H9 (cell line): Measurements from ENCODE around the gene EFCAB6. TPM values are rescaled to one million over a fixed set of nuclear protein-coding genes. Genes with fewer than 3 reads are reported as not detected.

Experiments
- DNase-seq: peaks from one replicate; pipeline ENCODE4 v3.0.0-alpha.2; 2017
- H2AFZ ChIP-seq: one replicate; pipeline ENCODE4 v1.6.1; 2013; ENCODE audit warnings: mild to moderate bottlenecking, low read length, control low read depth, moderate library complexity
- H2AK5ac ChIP-seq: 2 replicates; pipeline ENCODE4 v1.6.1; 2013; ENCODE audit warnings: low read length, control low read depth, mixed read lengths; ENCODE audit not compliant: insufficient read length
- H2BK120ac ChIP-seq: one replicate; pipeline ENCODE4 v1.6.1; 2013; ENCODE audit warnings: low read depth, mild to moderate bottlenecking, low read length, control low read depth, inconsistent platforms; ENCODE audit not compliant: poor library complexity, severe bottlenecking
- H2BK12ac ChIP-seq: 2 replicates; pipeline ENCODE4 v1.6.1; 2013; ENCODE audit warnings: low read length, control low read depth, mixed read lengths, low read depth; ENCODE audit not compliant: insufficient read length
- H2BK15ac ChIP-seq: 2 replicates; pipeline ENCODE4 v1.6.1; 2013; ENCODE audit warnings: low read depth, low read length, control low read depth
- H2BK20ac ChIP-seq: one replicate; pipeline ENCODE4 v1.6.1; 2013; ENCODE audit warnings: low read depth, mild to moderate bottlenecking, low read length, control low read depth, inconsistent platforms; ENCODE audit not compliant: poor library complexity, severe bottlenecking
- H2BK5ac ChIP-seq: 2 replicates; pipeline ENCODE4 v1.6.1; 2013; ENCODE audit warnings: low read length, control low read depth, mixed read lengths; ENCODE audit not compliant: insufficient read length
- H3K14ac ChIP-seq: 2 replicates; pipeline ENCODE4 v1.6.1; 2013; ENCODE audit warnings: low read length, control low read depth; ENCODE audit not compliant: insufficient read depth
- H3K18ac ChIP-seq: 2 replicates; pipeline ENCODE4 v1.6.1; 2013; ENCODE audit warnings: low read depth, mild to moderate bottlenecking, mixed read lengths, low read length, control low read depth; ENCODE audit not compliant: insufficient read length
- H3K23ac ChIP-seq: 2 replicates; pipeline ENCODE4 v1.6.1; 2013; ENCODE audit warnings: low read length, control low read depth, mixed read lengths, low read depth; ENCODE audit not compliant: insufficient read length
- H3K23me2 ChIP-seq: 2 replicates; pipeline ENCODE4 v1.6.1; 2013; ENCODE audit warnings: low read depth, mild to moderate bottlenecking, mixed read lengths, low read length, control low read depth; ENCODE audit not compliant: insufficient read length, poor library complexity, severe bottlenecking
- H3K27ac ChIP-seq: 2 replicates; pipeline ENCODE4 v1.5.1; 2013; ENCODE audit warnings: low read length, control low read depth, mixed read lengths, low read depth; ENCODE audit not compliant: insufficient read length
- H3K27me3 ChIP-seq: 2 replicates; pipeline ENCODE4 v1.6.1; 2013; ENCODE audit warnings: low read length, control low read depth, inconsistent platforms; ENCODE audit not compliant: insufficient read depth
- H3K4ac ChIP-seq: 2 replicates; pipeline ENCODE4 v1.6.1; 2013; ENCODE audit warnings: low read depth, mild to moderate bottlenecking, control low read depth, inconsistent platforms, low read length, moderate library complexity
- H3K4me1 ChIP-seq: 2 replicates; pipeline ENCODE4 v1.6.1; 2013; ENCODE audit warnings: low read length, control low read depth, inconsistent platforms; ENCODE audit not compliant: insufficient read depth
- H3K4me2 ChIP-seq: 2 replicates; pipeline ENCODE4 v1.6.1; 2013; ENCODE audit warnings: low read length, control low read depth, mixed read lengths; ENCODE audit not compliant: insufficient read length, insufficient read depth
- H3K56ac ChIP-seq: 2 replicates; pipeline ENCODE4 v1.6.1; 2013; ENCODE audit warnings: low read depth, mild to moderate bottlenecking, mixed read lengths, low read length, control low read depth; ENCODE audit not compliant: insufficient read length
- H3K79me1 ChIP-seq: 2 replicates; pipeline ENCODE4 v1.6.1; 2013; ENCODE audit warnings: low read depth, mild to moderate bottlenecking, moderate library complexity, low read length, control low read depth, inconsistent platforms; ENCODE audit not compliant: insufficient read depth, poor library complexity, severe bottlenecking
- H3K79me2 ChIP-seq: 2 replicates; pipeline ENCODE4 v1.6.1; 2013; ENCODE audit warnings: low read length, control low read depth, inconsistent platforms; ENCODE audit not compliant: insufficient read depth
- H3K9ac ChIP-seq: 2 replicates; pipeline ENCODE4 v1.6.1; 2013; ENCODE audit warnings: low read length, control low read depth, mixed read lengths; ENCODE audit not compliant: insufficient read length; ENCODE audit errors: extremely low read depth
- H3K9me3 ChIP-seq: one replicate; pipeline ENCODE4 v1.6.1; 2013; ENCODE audit warnings: low read depth, low read length, inconsistent platforms; ENCODE audit not compliant: control insufficient read depth
- H3T11ph ChIP-seq: one replicate; pipeline ENCODE4 v1.6.1; 2013; ENCODE audit warnings: mild to moderate bottlenecking, low read length, control low read depth, inconsistent platforms
- H4K20me1 ChIP-seq: one replicate; pipeline ENCODE4 v1.6.1; 2013; ENCODE audit not compliant: control insufficient read depth, insufficient read length, insufficient read depth
- H4K5ac ChIP-seq: 2 replicates; pipeline ENCODE4 v1.6.1; 2013; ENCODE audit warnings: low read depth, mild to moderate bottlenecking, mixed read lengths, low read length, control low read depth; ENCODE audit not compliant: insufficient read length
- H4K8ac ChIP-seq: replicated peaks from 2 replicates; pipeline ENCODE4 v1.6.1; 2013; ENCODE audit warnings: low read length, control low read depth, mixed read lengths, low read depth; ENCODE audit not compliant: insufficient read length
- H4K91ac ChIP-seq: 2 replicates; pipeline ENCODE4 v1.6.1; 2013; ENCODE audit warnings: low read depth, mild to moderate bottlenecking, moderate library complexity, mixed read lengths, low read length, control low read depth; ENCODE audit not compliant: insufficient read length
- H3K27ac Mint-ChIP-seq, 3 experiments: 2 replicates in 2 of 3; 3 replicates in 1 of 3; pipeline ENCODE4 v1.8.0; 2020 to 2021; ENCODE audit warnings: mixed read lengths in 3 of 3, mild to moderate bottlenecking in 1 of 3, moderate library complexity in 1 of 3
- H3K27me3 Mint-ChIP-seq: 2 replicates; pipeline ENCODE4 v1.8.0; 2021; ENCODE audit warnings: low read depth, mild to moderate bottlenecking, moderate library complexity, mixed read lengths
- H3K36me3 Mint-ChIP-seq, 3 experiments: 2 replicates in 2 of 3; 3 replicates in 1 of 3; pipeline ENCODE4 v1.8.0; 2020 to 2021; ENCODE audit warnings: low read depth in 3 of 3, mixed read lengths in 3 of 3; ENCODE audit not compliant: insufficient read depth in 1 of 3
- H3K4me1 Mint-ChIP-seq, 2 experiments: 2 replicates each; pipeline ENCODE4 v1.8.0; 2020; ENCODE audit warnings: mixed read lengths in 2 of 2
- H3K4me3 Mint-ChIP-seq, 2 experiments: 2 replicates in 1 of 2; 3 replicates in 1 of 2; pipeline ENCODE4 v1.8.0; 2020 to 2021; ENCODE audit warnings: mild to moderate bottlenecking in 2 of 2, mixed read lengths in 2 of 2, moderate library complexity in 1 of 2
- H3K9me3 Mint-ChIP-seq, 2 experiments: 2 replicates in 1 of 2; 3 replicates in 1 of 2; pipeline ENCODE4 v1.8.0; 2020; ENCODE audit warnings: mild to moderate bottlenecking in 2 of 2, mixed read lengths in 2 of 2, moderate library complexity in 1 of 2
- WGBS: extraction: QIAGEN DNeasy Blood & Tissue Kit; methylation state at CpG from one replicate; pipeline ENCODE4 v1.1.7; 2013; ENCODE audit warnings: missing lambda C conversion rate, low lambda C conversion rate, mixed read lengths; ENCODE audit not compliant: insufficient read length; ENCODE audit errors: extremely low coverage; 5-methylcytosine and 5-hydroxymethylcytosine counted together
- total RNA-seq: library from RNA; stranded (reverse); gene quantifications from 2 replicates; pipeline ENCODE4 v1.2.1, GENCODE V29; 2021
- TF ChIP-seq, protein P1 (sequence below): fragments of 200-600 bp; sonication (generic); conservative IDR thresholded peaks from 3 replicates; pipeline ENCODE4 v1.8.0; 2021; ENCODE audit warnings: antibody characterized with exemption, mild to moderate bottlenecking

Gene EFCAB6
- total RNA-seq, 1 experiment from 2014 or later: 0.31 TPM

DNA sequence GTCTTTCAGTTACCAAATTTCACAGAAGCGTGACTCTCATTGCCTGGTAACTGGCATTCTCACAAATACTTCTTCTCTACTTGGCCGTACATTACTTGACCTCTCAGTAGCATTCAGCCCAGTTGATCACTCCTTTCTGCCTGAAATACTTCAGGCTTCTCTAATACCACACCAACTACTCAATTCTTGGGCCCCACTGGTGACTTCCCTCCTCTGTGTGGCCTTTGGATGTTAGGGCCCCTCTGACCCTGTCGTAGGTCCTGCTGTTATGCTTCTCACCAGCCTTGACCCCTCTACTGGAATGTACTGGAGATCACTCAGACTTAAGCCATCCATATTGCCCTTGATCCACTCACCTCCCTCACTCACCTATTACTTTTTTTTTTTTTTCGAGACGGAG, 2.2 kb upstream of the EFCAB6 start:
- Histone ChIP-seq H3K4ac (no peak overlapping the region), H3K4me2 (no peak overlapping the region), H3K9ac (no peak overlapping the region), H4K8ac (no peak overlapping the region), H3K18ac (no peak overlapping the region), H3K23me2 (peaks cover 13% of the 10 kb centered on the region), H2BK12ac (no peak overlapping the region), H3T11ph (no peak overlapping the region), H4K91ac (no peak overlapping the region), H3K56ac (no peak overlapping the region), H3K4me1 (no peaks in the 10 kb centered on the region; the same call in 1 of the 2 replicates), H2BK20ac (no peak overlapping the region), H3K79me1 (no peaks in the 10 kb centered on the region), H4K5ac (no peak overlapping the region), H3K27me3 (no peaks in the 10 kb centered on the region), H2BK120ac (no peak overlapping the region), H3K23ac (no peak overlapping the region), H4K20me1 (no peaks in the 10 kb centered on the region), H2BK15ac (no peak overlapping the region), H3K9me3 (no peaks in the 10 kb centered on the region), H2AK5ac (no peak overlapping the region), H3K27ac (no peak overlapping the region), H3K79me2 (no peaks in the 10 kb centered on the region), H2AFZ (no peak overlapping the region), H3K14ac (no peak overlapping the region), H2BK5ac (no peak overlapping the region)
- H3K27ac Mint-ChIP-seq: 0 out of 7 replicates have a peak overlapping the region, but pooled peaks of 1 of the 3 experiments have one; percentile 18
- peaks cover 20 to 22% of the 10 kb centered on the region in 2 experiments for H3K4me1 Mint-ChIP-seq
- TF ChIP-seq, protein P1, sequence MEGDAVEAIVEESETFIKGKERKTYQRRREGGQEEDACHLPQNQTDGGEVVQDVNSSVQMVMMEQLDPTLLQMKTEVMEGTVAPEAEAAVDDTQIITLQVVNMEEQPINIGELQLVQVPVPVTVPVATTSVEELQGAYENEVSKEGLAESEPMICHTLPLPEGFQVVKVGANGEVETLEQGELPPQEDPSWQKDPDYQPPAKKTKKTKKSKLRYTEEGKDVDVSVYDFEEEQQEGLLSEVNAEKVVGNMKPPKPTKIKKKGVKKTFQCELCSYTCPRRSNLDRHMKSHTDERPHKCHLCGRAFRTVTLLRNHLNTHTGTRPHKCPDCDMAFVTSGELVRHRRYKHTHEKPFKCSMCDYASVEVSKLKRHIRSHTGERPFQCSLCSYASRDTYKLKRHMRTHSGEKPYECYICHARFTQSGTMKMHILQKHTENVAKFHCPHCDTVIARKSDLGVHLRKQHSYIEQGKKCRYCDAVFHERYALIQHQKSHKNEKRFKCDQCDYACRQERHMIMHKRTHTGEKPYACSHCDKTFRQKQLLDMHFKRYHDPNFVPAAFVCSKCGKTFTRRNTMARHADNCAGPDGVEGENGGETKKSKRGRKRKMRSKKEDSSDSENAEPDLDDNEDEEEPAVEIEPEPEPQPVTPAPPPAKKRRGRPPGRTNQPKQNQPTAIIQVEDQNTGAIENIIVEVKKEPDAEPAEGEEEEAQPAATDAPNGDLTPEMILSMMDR: no peak
- DNase-seq: no peak
- H3K27me3 Mint-ChIP-seq: no peaks in the 10 kb centered on the region
- no peak overlapping the region; a peak in 1 of 5 replicates for H3K4me3 Mint-ChIP-seq
- H3K9me3 Mint-ChIP-seq: no peaks in the 10 kb centered on the region
- H3K36me3 Mint-ChIP-seq: peaks cover 0 to 6% (median 0%) of the 10 kb centered on the region in 3 experiments; a peak in 4 of 7 replicates
- no CpG with 5 or more reads among the region's 5 CpGs for WGBS
